ENCODE measurements around the gene PKIB.

Gene PKIB

GRCh38 chr6:122671251-122671650, 61.0 kb downstream of the PKIB start:
- DNase-seq: no peak

- DNase-seq: no peak
Observed at GRCh38 chr6:122673343-122673961, 63.2 kb downstream of the PKIB start.

GRCh38 chr6:122676146-122676545, 65.9 kb downstream of the PKIB start:
- no peak for DNase-seq

- no peak for DNase-seq
Observed at GRCh38 chr6:122676688-122677087, 66.5 kb downstream of the PKIB start.

GRCh38 chr6:122677406-122677805, 67.2 kb downstream of the PKIB start:
- no peak for DNase-seq

- no peak for DNase-seq
Observed at GRCh38 chr6:122678841-122679240, 68.6 kb downstream of the PKIB start.

- DNase-seq: no peak
Observed at GRCh38 chr6:122681705-122682104, 71.5 kb downstream of the PKIB start.

GRCh38 chr6:122683989-122684651, 73.9 kb downstream of the PKIB start:
- no peak for DNase-seq

GRCh38 chr6:122692175-122692598, 82.0 kb downstream of the PKIB start:
- no peak for DNase-seq

GRCh38 chr6:122692807-122693580, 82.8 kb downstream of the PKIB start:
- no peak for DNase-seq

- no peak for DNase-seq
Observed at GRCh38 chr6:122694075-122694474, 83.9 kb downstream of the PKIB start.

- no peak for DNase-seq
Observed at GRCh38 chr6:122694602-122695001, 84.4 kb downstream of the PKIB start.

GRCh38 chr6:122695188-122695587, 85.0 kb downstream of the PKIB start:
- no peak for DNase-seq

GRCh38 chr6:122696079-122696478, 85.9 kb downstream of the PKIB start:
- DNase-seq: no peak

- no peak for DNase-seq
Observed at GRCh38 chr6:122696853-122697252, 86.6 kb downstream of the PKIB start.

- no peak for DNase-seq
Observed at GRCh38 chr6:122697458-122697857, 87.3 kb downstream of the PKIB start.

GRCh38 chr6:122701666-122702065, 91.5 kb downstream of the PKIB start:
- no peak for DNase-seq

- DNase-seq: no peak
Observed at GRCh38 chr6:122702841-122703240, 92.6 kb downstream of the PKIB start.

GRCh38 chr6:122704066-122704465, 93.9 kb downstream of the PKIB start:
- no peak for DNase-seq

GRCh38 chr6:122709922-122710512, 99.8 kb downstream of the PKIB start:
- no peak for DNase-seq

GRCh38 chr6:122710908-122711635, 100.9 kb downstream of the PKIB start:
- DNase-seq: no peak

- DNase-seq: no peak
Observed at GRCh38 chr6:122712093-122712447, 101.9 kb downstream of the PKIB start.
